HG03060 (cell line): Measurements from ENCODE around the gene CACNG4.

Experiments
- ATAC-seq: cut with Tn5 transposase; IDR thresholded peaks from one replicate; pipeline ENCODE4 v1.9.1; 2021; ENCODE audit warnings: low read depth, moderate number of reproducible peaks; ENCODE audit not compliant: unreplicated experiment

Gene CACNG4

DNA sequence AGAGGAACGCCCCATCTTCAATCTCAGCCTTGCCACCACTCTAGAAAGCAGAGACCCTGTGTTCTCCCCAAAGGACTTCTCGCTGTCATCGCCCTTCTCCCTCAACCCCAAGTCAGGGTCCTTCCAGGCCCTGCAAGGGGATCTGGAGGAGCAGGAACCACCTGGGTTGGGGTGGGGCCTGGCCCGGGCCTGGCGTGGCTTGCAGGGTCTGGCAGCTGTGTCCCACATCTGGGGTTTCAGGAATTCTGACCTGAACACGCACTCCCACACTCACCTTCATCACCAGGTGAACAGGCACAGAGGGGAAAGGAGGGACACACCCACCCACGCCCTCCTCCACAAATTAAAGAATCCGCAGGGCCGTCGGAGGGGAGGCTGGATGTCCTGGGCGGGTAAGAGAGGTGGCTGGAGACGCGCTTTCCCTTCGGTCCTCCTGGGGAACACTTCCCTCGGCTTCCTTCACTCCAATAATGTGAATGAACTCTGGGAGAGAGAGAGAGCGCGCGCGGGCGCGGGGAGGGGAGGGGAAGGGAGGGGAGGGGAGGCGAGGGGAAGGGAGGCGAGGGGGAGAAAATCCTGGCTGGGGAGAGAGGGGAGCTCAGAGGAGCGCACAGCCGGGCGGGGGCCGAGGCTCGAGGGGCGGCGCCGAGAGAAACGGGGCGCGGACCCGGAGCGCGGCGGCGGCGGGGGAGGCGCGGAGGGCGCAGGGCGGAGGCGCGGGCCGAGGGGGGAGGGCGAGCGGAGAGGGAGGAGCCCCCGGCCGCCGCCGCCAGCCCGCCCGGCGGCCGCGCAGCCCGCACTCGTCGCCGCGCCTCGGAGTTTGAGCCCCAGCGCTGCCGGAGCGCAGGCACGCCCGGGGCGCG, at the start of gene CACNG4:
Gene CACNG4, plus strand, starts transcription at position 799 of the 863 bp plus-strand sequence. CDS start 205 bp downstream, outside the sequence.
- no peak for ATAC-seq

DNA sequence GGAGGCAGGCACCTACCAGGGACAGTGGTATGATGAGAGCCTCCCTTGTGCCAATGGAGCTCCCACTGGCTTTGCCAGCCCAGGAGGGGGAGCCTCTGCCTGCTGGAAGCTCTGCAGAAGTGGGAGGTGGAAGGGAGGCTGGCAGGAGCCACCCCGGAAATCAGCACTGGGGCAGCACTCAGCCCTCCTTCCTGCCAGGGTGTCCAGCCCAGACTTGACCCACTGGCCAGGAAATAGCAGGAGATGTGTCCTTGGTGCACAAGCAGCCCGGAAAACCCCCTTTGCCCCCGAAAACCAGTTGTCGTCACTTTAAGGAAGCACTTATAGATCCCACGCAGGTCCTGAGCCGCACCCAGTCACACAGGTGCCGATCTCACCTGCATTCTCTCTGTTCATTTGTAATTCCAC, 49.3 kb upstream of the CACNG4 start:
- no peak for ATAC-seq

DNA sequence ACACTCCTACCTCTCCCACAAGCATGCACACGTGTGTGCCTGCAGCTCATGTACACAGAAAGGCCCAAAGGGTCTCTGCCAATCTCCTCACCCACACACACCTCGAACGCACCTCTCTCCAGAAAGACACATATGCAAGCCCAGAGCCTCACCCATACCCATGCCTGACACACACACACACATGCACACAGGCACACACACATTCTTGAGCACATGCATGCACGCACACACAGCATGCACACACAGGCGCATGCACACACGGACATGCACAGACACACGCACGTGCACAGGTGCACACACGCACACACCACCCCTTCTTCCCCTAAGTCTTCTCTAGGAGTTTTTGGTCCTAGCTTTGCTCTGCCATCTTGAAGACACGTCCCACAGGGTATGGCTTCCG, 48.7 kb upstream of the CACNG4 start:
- ATAC-seq = no peak

DNA sequence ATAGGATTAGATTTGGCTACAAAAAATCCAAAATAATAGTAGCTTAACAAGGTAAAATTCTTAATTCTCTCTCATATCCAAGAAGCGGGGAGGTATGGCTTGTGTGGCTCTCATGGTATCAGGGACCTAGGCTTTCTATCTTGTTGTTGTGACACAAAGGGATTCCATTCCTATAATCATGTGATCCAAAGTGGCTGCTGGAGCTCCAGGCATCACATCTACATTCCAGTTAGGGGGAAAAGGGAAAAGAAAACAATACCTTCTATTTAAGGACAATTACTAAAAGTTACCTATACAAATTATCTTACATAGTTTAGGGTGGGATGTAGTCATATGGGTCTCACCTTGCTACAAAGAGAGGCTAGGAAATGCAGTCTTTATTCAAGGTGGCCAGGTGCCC, 47.6 kb upstream of the CACNG4 start:
- no peak for ATAC-seq

DNA sequence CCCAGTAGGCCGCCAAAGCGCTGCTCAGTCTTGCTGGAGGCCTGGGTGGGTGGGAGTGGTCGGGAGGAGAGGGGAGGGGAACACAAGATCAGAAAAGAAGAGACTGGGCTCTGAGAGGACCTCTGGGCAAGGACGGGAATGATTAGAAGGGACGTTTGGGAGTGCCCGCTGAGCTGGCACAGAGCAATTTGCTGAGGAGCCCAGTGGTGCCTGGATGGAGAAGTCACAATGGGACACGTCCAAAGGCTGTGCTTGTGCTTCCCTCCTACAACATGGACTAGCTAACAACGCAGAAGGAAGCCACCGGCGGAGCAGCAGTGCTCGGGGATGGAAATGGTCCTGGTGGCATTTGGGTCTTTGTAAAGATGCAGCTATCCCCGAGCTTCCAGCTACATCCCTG, 45.6 kb upstream of the CACNG4 start:
- ATAC-seq = no peak

DNA sequence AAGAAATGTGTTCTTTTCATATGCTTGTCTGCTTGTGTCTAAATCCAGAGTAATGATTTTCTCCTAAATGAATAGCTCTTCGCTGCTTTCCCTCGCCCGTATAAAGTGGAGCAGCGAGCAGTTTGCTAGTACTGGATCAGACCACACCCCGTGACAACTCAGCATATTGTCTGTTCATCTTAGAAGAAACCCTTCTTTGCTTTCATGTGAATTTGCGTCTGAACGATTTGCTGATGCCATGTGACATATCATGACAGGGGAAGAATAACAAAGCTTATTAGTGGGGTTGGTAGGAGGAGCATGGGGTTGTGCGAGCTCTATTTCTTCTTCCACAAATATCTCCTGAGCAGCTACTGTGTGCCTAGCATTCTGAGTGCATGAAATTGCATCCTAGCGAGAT, 44.1 kb upstream of the CACNG4 start:
- no peak for ATAC-seq

DNA sequence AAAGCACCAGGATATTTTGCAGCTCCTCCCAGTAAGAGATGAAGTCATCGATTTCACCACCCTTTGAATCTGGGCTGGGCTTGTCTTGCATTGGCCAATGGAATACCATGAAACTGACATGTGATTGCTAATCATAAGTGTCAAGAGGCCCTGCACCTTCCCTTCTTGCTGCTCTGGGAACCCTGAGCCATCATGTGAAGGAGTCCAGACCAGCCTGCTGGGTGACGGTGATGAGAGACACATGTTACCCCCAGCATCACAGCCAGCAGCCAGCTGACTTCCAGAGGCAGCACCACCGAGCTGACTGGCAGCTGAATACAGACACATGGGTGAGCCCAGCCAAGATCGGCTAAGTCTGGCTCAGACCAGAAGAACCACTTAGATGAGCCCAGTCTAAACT, 43.6 kb upstream of the CACNG4 start:
- ATAC-seq = no peak

DNA sequence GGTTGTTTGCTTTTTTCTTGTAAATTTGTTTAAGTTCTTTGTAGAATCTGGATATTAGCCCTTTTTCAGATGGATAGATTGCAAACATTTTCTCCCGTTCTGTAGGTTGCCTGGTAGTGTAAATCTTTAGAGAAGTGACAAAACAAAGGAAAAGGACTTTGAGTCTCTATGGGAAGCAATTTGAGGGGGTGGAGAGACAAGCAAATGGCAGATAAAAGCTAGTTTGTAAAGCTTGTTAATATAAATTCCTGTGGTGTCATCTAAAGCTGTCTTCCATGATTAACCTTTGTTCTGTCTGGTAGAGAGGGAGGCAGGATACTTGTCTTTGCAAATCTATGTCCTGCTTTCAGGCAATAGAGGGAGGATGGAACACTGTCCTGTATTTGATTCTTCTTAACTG, 40.6 kb upstream of the CACNG4 start:
- ATAC-seq = no peak

DNA sequence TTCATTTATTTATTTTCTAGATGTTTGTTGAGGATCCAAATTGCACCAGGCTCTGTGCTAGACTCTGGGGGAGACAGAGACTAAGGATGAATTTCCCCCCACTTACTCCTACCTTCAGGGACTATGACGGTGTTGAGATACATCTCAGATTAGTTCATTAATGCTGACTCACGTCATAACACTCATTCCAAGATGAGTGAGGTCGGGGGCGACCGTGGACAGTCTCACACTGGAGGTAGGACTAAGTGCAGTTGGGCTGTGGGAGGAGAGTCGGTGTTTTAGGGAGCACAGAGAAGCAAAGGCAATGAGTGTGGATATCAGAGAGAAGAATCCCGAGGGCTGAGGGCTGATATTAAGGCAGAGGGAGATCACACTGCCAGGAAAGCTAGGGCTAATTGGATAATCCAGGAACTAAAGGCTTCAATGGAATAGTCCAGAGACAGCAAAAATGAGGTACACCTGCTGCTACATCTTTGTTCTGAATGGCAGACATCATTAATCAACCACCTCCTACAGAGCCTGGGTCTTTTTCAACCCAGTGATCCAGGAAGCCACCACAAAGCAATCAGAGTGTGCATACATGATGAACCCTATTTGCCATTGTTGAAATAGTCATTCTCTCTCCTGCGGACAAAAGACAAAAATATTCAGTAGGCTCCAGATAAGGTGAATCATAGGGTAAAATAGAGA, 38.6 kb upstream of the CACNG4 start:
- no peak for ATAC-seq

DNA sequence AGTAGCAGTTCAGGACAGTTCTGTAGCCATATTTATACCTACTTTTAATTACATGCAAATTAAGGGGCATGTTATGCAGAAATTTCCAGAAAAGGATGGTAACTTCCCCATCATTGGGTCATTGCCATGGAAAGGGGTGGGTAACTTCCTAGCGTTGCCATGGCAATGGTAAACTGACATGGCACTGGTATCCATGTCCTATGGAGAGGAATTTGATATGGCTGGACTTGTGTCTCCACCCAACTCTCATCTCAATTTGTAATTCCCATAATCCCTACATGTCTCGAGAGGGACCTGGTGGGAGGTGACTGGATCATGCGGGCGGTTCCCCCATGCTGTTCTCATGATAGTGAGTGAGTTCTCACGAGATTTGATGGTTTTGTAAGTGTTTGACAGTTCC, 35.6 kb upstream of the CACNG4 start:
- no peak for ATAC-seq

DNA sequence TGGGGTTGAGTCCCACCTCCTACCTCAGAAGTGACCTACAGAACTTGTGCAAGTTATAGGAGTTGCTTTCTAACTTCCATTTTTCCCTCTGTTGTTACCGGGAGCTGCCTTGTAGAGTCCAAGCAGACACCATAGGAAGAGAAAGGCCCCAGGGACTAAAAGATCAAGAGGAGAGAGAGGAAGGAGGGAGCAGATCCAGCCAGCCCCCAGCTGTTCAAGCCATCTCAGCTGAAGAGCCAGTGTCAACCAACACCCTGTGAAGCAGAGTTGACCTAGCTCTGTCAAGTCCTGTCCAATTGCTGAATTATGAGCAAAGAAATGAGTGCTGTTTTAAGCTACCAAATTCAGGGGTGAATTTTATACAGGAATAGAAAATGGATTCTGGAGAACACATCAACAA, 34.9 kb upstream of the CACNG4 start:
- ATAC-seq = no peak

DNA sequence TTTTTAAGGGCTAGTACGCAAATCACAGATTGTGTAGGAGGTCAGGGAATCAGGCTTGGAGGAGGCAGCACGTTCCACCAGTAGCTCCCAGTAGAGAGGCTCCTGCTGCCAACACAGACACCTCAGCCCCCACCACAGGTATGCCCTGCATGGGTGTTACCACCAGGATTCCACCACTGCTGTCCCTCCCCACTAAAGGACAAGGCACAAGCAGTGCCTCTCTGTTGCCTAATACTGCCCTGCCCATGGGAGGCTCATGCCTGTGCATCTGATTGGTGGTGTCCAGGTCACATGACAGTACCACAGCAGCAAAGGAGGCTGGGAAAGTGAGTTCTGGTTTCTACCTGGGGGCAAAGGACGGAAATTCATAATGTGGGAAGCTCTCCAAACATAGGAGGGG, 33.6 kb upstream of the CACNG4 start:
- ATAC-seq = no peak

DNA sequence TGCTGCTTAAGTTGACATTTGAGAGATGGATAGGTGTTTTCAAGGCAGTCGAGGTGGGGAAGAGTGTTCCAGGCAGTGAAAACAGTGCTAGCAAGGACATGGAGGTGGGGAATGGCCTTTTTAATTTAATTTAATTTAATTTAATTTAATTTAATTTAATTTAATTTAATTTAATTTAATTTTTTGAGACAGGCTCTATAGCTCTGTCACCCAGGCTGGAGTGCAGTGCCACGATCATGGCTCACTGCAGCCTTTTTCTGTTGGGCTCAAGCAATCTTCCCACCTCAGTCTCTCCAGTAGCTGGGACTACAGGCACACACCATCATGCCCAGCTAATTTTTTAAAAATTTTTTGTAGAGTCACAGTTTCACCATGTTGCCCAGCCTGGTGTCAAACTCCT, 32.2 kb upstream of the CACNG4 start:
- no peak for ATAC-seq

DNA sequence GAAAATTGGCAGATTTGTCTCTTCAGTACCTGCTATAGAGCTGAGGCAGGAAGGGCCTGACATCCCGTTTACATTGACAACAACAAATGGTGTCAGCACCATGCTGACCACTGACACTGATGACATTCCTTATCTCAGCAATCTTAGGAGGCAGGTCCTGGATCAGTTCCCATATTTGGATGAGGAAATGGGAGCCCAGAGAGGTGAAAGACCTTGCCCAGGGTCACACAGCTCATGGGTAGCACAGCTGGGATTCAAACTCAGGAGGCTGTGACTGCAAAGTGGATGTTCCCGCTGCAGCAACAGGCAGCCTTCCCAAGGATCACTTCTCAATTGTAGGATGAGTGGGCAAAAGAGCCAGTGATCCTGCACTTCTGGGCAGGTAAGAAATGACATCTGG, 30.5 kb upstream of the CACNG4 start:
- ATAC-seq = no peak

DNA sequence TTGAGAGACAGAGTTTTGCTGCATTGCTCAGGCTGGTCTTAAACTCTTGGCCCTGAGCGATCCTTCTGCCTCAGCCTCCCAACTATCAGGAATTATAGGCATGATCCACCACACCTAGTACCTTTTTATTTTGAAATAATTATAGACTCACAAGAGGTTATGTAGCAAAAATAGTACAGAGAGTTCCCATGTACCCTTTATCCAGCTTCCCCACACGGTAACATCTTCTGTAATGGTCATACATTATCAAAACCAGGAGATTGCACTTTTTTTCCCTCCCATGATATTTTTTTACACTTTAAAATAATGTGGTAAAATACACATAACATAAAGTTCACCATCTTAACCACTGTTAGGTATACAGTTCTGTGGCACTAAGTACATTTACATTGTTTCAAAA, 28.8 kb upstream of the CACNG4 start:
- no peak for ATAC-seq

DNA sequence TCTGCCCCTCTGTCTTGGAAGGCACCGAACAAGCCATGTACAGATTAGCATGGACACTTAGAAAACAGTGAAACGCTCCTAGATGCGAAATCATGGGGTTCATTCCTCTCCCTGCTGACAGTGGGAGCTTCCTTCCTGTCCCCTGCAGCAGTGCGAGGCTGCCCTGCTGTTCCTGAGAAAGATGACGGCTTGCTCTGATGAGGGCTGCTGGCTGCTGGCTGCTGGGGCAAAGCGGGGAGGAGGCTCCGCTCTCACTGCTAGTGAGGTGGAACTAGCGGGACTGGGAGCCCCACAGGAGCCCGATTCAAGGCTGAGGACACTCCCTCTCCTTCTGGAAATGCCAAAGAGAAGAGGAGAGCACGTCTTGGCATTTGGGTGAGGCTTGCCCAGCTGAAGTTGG, 25.9 kb upstream of the CACNG4 start:
- no peak for ATAC-seq

DNA sequence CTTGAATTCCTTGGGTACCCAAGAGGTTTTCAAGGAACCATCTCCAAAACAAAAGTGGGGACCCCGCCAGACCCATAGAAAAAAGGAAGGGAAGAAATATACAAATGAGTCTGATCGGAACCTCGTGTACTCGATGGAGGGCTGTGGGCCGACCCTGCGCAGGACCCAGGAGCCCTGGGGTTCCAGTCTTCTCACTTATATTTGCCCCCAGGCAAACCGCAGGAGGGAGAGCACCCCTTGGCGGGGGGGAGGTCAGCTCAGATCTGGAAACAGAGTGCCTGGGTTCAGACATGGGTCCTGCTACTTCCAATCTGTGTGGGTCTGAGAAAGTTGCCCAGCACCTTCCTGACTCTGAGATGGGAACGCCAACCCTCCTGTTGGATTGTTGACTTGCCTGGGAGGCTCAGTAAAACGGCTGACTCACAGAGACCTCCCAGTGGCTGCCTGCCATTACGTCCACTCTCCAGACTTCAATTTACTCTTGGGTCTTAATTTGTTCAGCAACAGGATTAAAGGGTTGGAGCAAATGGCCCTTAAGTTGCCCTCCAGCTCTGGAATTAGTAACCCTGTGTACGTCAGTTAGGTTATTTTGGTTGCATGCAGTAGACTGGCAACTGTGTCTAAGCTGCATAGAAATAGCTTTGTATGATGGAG, 24.9 kb upstream of the CACNG4 start:
- ATAC-seq = no peak

DNA sequence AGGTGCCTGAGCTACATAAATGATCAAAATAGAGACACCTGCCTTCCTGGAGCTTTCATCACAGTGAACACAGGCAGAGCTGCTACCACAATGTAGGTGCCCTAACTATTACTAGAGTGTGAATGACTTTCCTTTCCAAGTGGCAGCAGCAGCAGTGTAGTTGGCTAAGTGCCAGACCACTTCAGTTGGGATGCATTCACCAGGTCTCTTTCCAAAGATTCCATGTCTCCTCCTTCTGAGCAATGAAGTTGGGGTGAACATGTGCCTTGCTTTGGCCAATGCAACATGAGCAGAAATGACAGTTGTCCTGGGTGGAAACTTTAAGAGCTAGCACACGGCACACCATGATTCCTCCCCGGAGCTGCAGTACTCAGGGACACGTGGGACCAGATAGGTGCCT, 23.3 kb upstream of the CACNG4 start:
- no peak for ATAC-seq

DNA sequence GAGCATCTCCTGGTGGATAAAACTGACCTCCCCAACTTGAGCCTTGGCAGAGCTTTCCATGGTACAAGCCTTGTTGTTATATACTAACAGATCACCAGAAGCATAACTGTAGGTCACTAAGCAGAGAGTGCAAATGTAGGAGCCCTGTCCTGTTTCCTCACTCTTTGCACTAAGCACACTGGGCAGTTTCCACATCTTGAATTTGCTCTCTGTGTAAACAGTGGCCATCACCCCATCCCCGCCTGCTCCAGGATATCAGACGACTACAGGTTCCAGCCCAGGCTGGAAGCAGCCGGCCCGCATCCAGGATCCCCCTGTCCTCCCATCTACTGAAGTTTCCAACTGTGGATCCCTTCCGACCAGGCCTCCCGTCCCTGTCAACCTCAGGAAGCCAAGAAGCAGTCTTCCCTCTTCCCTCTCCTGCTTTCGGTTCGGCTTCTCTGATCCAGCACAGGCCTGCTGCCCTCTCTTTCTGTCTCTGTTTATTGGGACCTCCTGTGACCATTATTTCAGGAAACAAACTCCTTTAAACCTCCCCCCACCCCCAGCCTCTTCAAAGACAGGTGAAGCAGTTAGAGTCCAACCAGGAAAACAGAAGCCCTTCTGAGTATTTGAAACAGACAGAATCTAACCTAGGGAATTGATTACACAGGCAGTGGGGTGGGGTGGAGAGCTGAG, 22.6 kb upstream of the CACNG4 start:
- ATAC-seq = no peak

DNA sequence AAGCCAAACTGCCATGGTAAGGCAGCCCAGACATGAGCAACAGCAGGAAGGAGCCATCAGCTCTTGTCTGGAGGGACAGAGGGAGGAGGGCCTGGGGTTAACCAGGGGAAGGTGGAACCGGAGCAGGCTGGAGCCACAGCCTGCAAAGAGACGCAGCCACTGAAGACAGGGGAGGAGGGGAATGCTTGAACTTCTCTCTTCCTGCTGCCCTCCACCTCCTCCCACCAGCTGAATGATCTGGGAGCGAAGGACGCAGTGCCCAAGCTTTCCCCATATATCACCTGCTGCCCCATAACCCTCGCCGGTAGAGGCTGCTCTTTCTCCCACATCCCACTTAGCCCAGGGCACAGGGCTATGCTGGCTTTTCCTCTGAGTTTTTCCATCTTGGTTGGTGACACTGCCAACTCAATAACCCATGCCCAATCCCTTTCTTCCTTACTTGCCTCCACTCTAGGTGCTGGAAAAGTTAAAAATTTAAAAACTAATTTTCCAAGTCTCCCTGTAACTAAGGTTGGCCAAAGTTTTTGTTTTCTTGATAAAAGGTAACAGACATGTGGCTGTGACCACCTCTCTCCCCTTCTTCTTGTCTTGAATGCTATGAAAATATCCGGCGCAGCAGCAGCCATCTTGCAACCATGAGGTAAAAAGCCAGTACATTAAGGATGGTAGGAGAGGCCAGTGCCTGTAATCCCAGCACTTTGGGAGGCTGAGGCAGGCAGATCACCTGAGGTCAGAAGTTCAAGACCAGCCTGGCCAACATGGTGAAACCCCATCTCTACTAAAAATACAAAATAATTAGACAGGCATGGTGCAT, 21.8 kb upstream of the CACNG4 start:
- ATAC-seq = no peak
